Kidney (tissue), 14 donors: ENCODE data around the gene HNRNPLL. TPM values are rescaled to one million over a fixed set of nuclear protein-coding genes. Genes with fewer than 3 reads are reported as not detected.

ENCODE experiments used
- DNase-seq, 5 donors: peaks; one replicate each; pipeline ENCODE4 v3.0.0-alpha.2; 2013 to 2020
- FAIRE-seq: peaks from 2 replicates; lab custom pipeline; 2012; peaks lifted over from hg19 to GRCh38; lab: Jason Lieb, UNC
- H3K27ac ChIP-seq, 2 donors: one replicate each; pipeline ENCODE4 v1.7.0; 2013; ENCODE audit warnings: low read depth in 2 of 2, low read length in 2 of 2, inconsistent platforms in 1 of 2
- H3K27me3 ChIP-seq: one replicate; pipeline ENCODE4 v1.7.1; 2013; ENCODE audit warnings: low read length, inconsistent platforms; ENCODE audit not compliant: control insufficient read depth, insufficient read depth
- H3K36me3 ChIP-seq, 3 donors: one replicate each; pipeline versions ENCODE4 v1.7.0 to v1.7.1; 2013; ENCODE audit warnings: low read length in 3 of 3, control low read depth in 1 of 3, inconsistent platforms in 1 of 3; ENCODE audit not compliant: insufficient read depth in 3 of 3, control insufficient read depth in 2 of 3
- H3K4me1 ChIP-seq, 3 donors: one replicate each; pipeline versions ENCODE4 v1.7.0 to v1.7.1; 2013; ENCODE audit warnings: low read length in 3 of 3, inconsistent platforms in 1 of 3, low read depth in 1 of 3; ENCODE audit not compliant: control insufficient read depth in 2 of 3, insufficient read depth in 2 of 3
- H3K4me3 ChIP-seq, 3 donors: one replicate each; pipeline versions ENCODE4 v1.7.0 to v1.8.1; 2013; ENCODE audit warnings: low read length in 3 of 3, control low read depth in 1 of 3, inconsistent platforms in 1 of 3
- H3K9ac ChIP-seq, 3 donors: one replicate each; pipeline versions ENCODE4 v1.7.0 to v1.7.1; 2013; ENCODE audit warnings: low read length in 3 of 3, control low read depth in 1 of 3, inconsistent platforms in 1 of 3
- H3K9me3 ChIP-seq, 3 donors: one replicate each; pipeline versions ENCODE4 v1.7.0 to v1.7.1; 2013; ENCODE audit warnings: low read length in 3 of 3, control low read depth in 1 of 3, inconsistent platforms in 1 of 3; ENCODE audit not compliant: control insufficient read depth in 2 of 3, insufficient read depth in 1 of 3
- CTCF ChIP-seq: IDR thresholded peaks from 3 replicates; pipeline ENCODE4 v1.5.1; 2012; ENCODE audit warnings: mild to moderate bottlenecking, moderate library complexity, borderline replicate concordance; ENCODE audit not compliant: insufficient read depth; ENCODE audit errors: extremely low read depth
- intact Hi-C: fragments of 100-400 bp; cut with DNase I; formaldehyde crosslinking; loops from one replicate; pipeline ENCODE4 v1.11.1; 2022
- polyA plus RNA-seq: library from polyadenylated mRNA; stranded (reverse); fragments of 350-450 nt; fragmentation: Illumina TruSeq; extraction: RNeasy Lipid Tissue Mini Kit (QIAGEN cat#74804); gene quantifications from one replicate; pipeline ENCODE4 v1.2.3, GENCODE V29; 2014; ENCODE audit warnings: low read depth, low replicate concordance; ENCODE audit not compliant: insufficient read depth
- total RNA-seq: library from RNA; stranded (reverse); fragmentation: NEBNext Ultra II Directional; extraction: Animal tissue kit (Norgen Biotek cat#: 25700); gene quantifications from one replicate; pipeline ENCODE4 v1.2.1, GENCODE V29; 2021
- donor health status: control.
- donor health status: control.
- donor health status: control.
- donor health status: control.
- donor health status: control.
- donor health status: DM: yes; HTN: yes; CAD: no.
- donor health status: Normal renal cell carcinoma (clear cell type).

Gene HNRNPLL
- total and polyA plus RNA-seq, 2 donors from 2014 or later, result 15.5 to 51.0 TPM

GRCh38 chr2:38534746-38535403 is 67.9 kb downstream of the HNRNPLL start:
- Histone ChIP-seq H3K27ac (no peak overlapping the region), H3K36me3 (no peaks in the 10 kb centered on the region), H3K9ac (no peak overlapping the region), H3K9me3 (no peaks in the 10 kb centered on the region), H3K4me3 (no peak overlapping the region), H3K4me1 (no peaks in the 10 kb centered on the region), H3K27me3 (no peaks in the 10 kb centered on the region)
- no peak for TF ChIP-seq CTCF
- intact Hi-C loops, result no loop called here
- DNase-seq (no peak), FAIRE-seq (no peak)

DNA sequence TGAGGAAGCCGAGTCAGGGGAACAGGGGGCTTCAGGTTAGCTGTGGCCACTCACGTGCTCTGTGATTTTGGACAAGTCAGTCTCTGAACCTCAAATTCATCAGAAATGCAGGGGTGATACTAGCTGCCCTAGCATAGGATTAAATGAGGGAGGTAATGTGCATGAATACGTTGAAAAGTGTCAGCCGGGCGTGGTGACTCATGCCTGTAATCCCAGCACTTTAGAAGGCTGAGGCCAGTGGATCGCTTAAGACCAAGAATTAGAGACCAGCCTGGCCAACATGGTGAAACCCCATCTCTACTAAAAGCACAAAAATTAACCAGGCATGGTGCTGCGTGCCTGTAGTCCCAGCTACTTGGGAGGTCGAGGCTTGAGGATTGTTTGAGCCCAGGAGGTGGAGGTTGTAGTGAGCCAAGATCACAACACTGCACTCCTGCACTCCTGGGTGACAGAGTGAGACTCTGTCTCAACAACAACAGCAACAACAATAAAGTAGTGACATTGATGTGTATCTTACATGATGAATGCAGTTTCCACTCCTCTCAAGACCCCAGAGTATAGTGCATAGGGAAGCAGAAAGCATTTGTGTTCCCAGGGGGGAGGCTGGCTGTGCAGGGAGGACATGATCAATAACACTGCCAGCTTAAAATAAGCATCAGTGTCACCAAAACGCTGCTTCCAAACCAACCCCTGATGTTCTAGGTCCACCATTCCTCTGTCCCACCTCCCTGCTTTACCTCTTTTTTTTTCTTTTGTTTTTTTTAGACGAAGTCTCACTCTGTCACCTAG is 68.8 kb downstream of the HNRNPLL start:
- no peak for TF ChIP-seq CTCF
- Histone ChIP-seq H3K27ac (no peak overlapping the region), H3K36me3 (no peaks in the 10 kb centered on the region), H3K27me3 (no peaks in the 10 kb centered on the region), H3K9ac (no peak overlapping the region), H3K4me3 (no peak overlapping the region), H3K9me3 (no peaks in the 10 kb centered on the region), H3K4me1 (no peaks in the 10 kb centered on the region)
- DNase-seq (no peak), FAIRE-seq (no peak)
- intact Hi-C loops, result no loop called here

DNA sequence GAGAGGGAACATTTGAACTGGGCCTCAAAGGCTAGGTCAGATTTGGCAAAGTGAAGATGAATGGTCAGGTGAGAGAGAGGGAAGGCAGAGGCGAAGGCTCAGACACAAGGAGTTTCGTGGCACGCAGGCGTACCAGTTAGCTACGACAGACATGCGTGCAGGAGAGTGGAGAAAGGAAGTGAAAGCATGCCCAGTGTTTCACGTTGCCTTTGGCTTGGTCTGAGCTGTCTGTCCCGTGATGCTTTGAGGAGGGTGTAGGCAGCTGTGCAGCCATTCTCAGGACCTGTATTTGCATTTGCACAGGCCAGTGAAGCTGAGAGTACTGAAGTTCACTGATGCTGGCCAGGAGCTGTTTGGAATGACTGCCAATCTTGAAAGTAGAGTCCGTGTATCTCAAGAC is 69.5 kb downstream of the HNRNPLL start:
- no peak for TF ChIP-seq CTCF
- FAIRE-seq, result no peak
- no peak overlapping the region for H3K27ac ChIP-seq
- intact Hi-C loops, result no loop called here
- no peaks in the 10 kb centered on the region for H3K4me1 ChIP-seq
- H3K9ac ChIP-seq, result no peak overlapping the region
- H3K27me3 ChIP-seq, result no peaks in the 10 kb centered on the region
- no peaks in the 10 kb centered on the region for H3K9me3 ChIP-seq
- no peaks in the 10 kb centered on the region for H3K36me3 ChIP-seq
- no peak for DNase-seq
- H3K4me3 ChIP-seq, result no peak overlapping the region
